GM12878 (cell line): ENCODE data around the gene TUNAR. TPM values are rescaled to one million over a fixed set of nuclear protein-coding genes. Genes with fewer than 3 reads are reported as not detected.

Experiments used
- ATAC-seq: fragments of 200-7000 bp; cut with Tn5 transposase; 3 replicates; pipeline ENCODE4 v1.9.1; 2020; ENCODE audit warnings: mild to moderate bottlenecking, moderate library complexity
- BruUV-seq: library from RNA; stranded (reverse); fragments of 400-500 nt; replicated peaks from 2 replicates; lab custom pipeline; 2021; lab: Mats Ljungman, UMichigan
- CTCF ChIA-PET: fragments of 300-600 bp; sonication (Branson Sonifier 250); formaldehyde crosslinking; extraction: SDS; loops from one replicate; lab custom pipeline; 2021; ENCODE audit warnings: inconsistent platforms; lab: Yijun Ruan, JAX
- POLR2A ChIA-PET: fragments of 350-600 bp; formaldehyde crosslinking; extraction: SDS; loops from one replicate; lab custom pipeline; 2021; ENCODE audit warnings: inconsistent platforms; lab: Charles Lee
- RAD21 ChIA-PET: fragments of 300-600 bp; sonication (Branson Sonifier 250); formaldehyde crosslinking; loops from one replicate; lab custom pipeline; 2023; ENCODE audit warnings: antibody characterized with exemption; ENCODE audit not compliant: unreplicated experiment; lab: Charles Lee
- SMC1A ChIA-PET: fragments of 300-600 bp; sonication (Branson Sonifier 250); formaldehyde crosslinking; loops from one replicate; lab custom pipeline; 2023; ENCODE audit not compliant: unreplicated experiment, uncharacterized antibody; lab: Charles Lee
- DNase-seq: peaks from one replicate; pipeline ENCODE4 v3.0.0-alpha.2; 2011; ENCODE audit warnings: low read depth, low spot score
- FAIRE-seq: peaks from 3 replicates; lab custom pipeline; 2011; peaks lifted over from hg19 to GRCh38; lab: Jason Lieb, UNC
- H2AFZ ChIP-seq: 2 replicates; pipeline ENCODE4 v1.6.0; 2011; ENCODE audit warnings: low read depth, low read length, control low read depth; ENCODE audit not compliant: control insufficient read depth
- H3K27ac ChIP-seq: 2 replicates; pipeline ENCODE4 v1.5.1; 2011; ENCODE audit warnings: control low read depth; ENCODE audit not compliant: control insufficient read depth, insufficient read depth
- H3K27me3 ChIP-seq, 2 experiments: replicated peaks in 1 of 2; 2 replicates each; pipeline versions ENCODE4 v1.6.0 to v1.6.1; 2011; ENCODE audit warnings: low read length in 1 of 2; ENCODE audit not compliant: control insufficient read depth in 2 of 2, insufficient read depth in 2 of 2
- H3K36me3 ChIP-seq, 2 experiments: 2 replicates each; pipeline ENCODE4 v1.5.1; 2011; ENCODE audit warnings: low read length in 1 of 2; ENCODE audit not compliant: control insufficient read depth in 2 of 2, insufficient read depth in 2 of 2
- H3K4me1 ChIP-seq: 2 replicates; pipeline ENCODE4 v1.6.1; 2011; ENCODE audit warnings: mild to moderate bottlenecking, low read length, moderate library complexity, mixed read lengths; ENCODE audit not compliant: control insufficient read depth, insufficient read depth
- H3K4me2 ChIP-seq: 2 replicates; pipeline ENCODE4 v1.6.0; 2011; ENCODE audit warnings: control low read depth; ENCODE audit not compliant: control insufficient read depth, insufficient read depth
- H3K4me3 ChIP-seq: fragments of 200-600 bp; sonication (generic); 2 replicates; pipeline ENCODE4 v1.5.1; 2016
- H3K79me2 ChIP-seq: 2 replicates; pipeline ENCODE4 v1.6.0; 2011; ENCODE audit warnings: low read length; ENCODE audit not compliant: control insufficient read depth, insufficient read depth
- H3K9ac ChIP-seq: 2 replicates; pipeline ENCODE4 v1.8.0; 2011; ENCODE audit warnings: low read length, control low read depth, mixed read lengths; ENCODE audit not compliant: control insufficient read depth, insufficient read depth
- H3K9me3 ChIP-seq: replicated peaks from 3 replicates; pipeline ENCODE4 v1.5.1; 2011; ENCODE audit warnings: mild to moderate bottlenecking, low read length; ENCODE audit not compliant: control insufficient read depth, insufficient read depth
- H4K20me1 ChIP-seq: 2 replicates; pipeline ENCODE4 v1.6.0; 2011; ENCODE audit not compliant: control insufficient read depth, insufficient read depth
- EP300 ChIP-seq, 2 experiments: fragments of 150-350 bp in 1 of 2; IDR thresholded peaks; 2 replicates each; pipeline ENCODE4 v1.6.1; 2011 to 2012; ENCODE audit warnings: low read depth in 2 of 2, low read length in 2 of 2, borderline replicate concordance in 1 of 2, improper control_type of control experiment in 1 of 2, inconsistent platforms in 1 of 2; ENCODE audit not compliant: control insufficient read depth in 1 of 2
- MTA2 ChIP-seq: fragments of 450-650 bp; IDR thresholded peaks from 2 replicates; pipeline ENCODE4 v1.6.1; 2016; ENCODE audit warnings: low read depth, mild to moderate bottlenecking, moderate library complexity
- WGBS: methylation state at CpG from one replicate; pipeline ENCODE4 v1.1.6; 2016; ENCODE audit warnings: low lambda C conversion rate; ENCODE audit not compliant: insufficient replicate concordance, insufficient coverage; ENCODE audit errors: missing lambda C conversion rate; 5-methylcytosine and 5-hydroxymethylcytosine counted together
- in situ Hi-C: fragments of 300-500 bp; cut with MboI; formaldehyde crosslinking; loops from 9 replicates; pipeline ENCODE4 v1.14.3; 2018; ENCODE audit warnings: mixed read lengths
- intact Hi-C: fragments of 100-400 bp; cut with micrococcal nuclease; formaldehyde crosslinking; loops from one replicate; pipeline ENCODE4 v1.14.2; 2022; ENCODE audit not compliant: unreplicated experiment
- polyA plus RNA-seq, 11 experiments: library from polyadenylated mRNA; depleted of rRNA in 4 of 11; unstranded in 6 of 11; stranded (reverse) in 5 of 11; fragments of >200 nt; fragmentation: Nextera tagmentation in 4 of 11; fragmentation: Illumina TruSeq in 1 of 11; extraction: Ambion mirVana in 4 of 11; extraction: Trizol in 1 of 11; gene quantifications; 1 replicate in 1 of 11; 2 replicates in 10 of 11; pipeline versions ENCODE4 v1.2.1 to v1.2.3, GENCODE V29; 2011 to 2016; ENCODE audit warnings: inconsistent platforms in 2 of 11, missing spikeins in 2 of 11, low read depth in 1 of 11
- total RNA-seq, 4 experiments: library from RNA; depleted of rRNA in 3 of 4; stranded (reverse); fragments of >200 nt in 3 of 4; fragmentation: Illumina TruSeq in 1 of 4; extraction: Trizol in 1 of 4; gene quantifications; 2 replicates each; pipeline versions ENCODE4 v1.2.1 to v1.2.3, GENCODE V29; 2013 to 2021
- TF ChIP-seq, protein P1 (sequence below): IDR thresholded peaks from 2 replicates; pipeline ENCODE4 v1.6.1; 2012; ENCODE audit warnings: low read depth, low read length, improper control_type of control experiment
- TF ChIP-seq, protein P2 (sequence below): fragments of 450-650 bp; IDR thresholded peaks from 2 replicates; pipeline ENCODE4 v1.6.1; 2017; ENCODE audit warnings: borderline replicate concordance
- TF ChIP-seq, protein P3 (sequence below): fragments of 450-650 bp; conservative IDR thresholded peaks from 2 replicates; pipeline ENCODE4 v1.6.1; 2017; ENCODE audit warnings: mild to moderate bottlenecking, moderate library complexity

TUNAR gene
- total and polyA plus RNA-seq, 10 of the 15 experiments (the other 5 are each of a cell fraction or from before 2014, with no cell fraction given), result 0.02 TPM; not detected in 9

- TF ChIP-seq, protein P1, sequence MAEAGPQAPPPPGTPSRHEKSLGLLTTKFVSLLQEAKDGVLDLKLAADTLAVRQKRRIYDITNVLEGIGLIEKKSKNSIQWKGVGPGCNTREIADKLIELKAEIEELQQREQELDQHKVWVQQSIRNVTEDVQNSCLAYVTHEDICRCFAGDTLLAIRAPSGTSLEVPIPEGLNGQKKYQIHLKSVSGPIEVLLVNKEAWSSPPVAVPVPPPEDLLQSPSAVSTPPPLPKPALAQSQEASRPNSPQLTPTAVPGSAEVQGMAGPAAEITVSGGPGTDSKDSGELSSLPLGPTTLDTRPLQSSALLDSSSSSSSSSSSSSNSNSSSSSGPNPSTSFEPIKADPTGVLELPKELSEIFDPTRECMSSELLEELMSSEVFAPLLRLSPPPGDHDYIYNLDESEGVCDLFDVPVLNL, result no peak
Measured at GRCh38 chr14:95958105-95958504, 81.5 kb downstream of the TUNAR start (continued).

DNA sequence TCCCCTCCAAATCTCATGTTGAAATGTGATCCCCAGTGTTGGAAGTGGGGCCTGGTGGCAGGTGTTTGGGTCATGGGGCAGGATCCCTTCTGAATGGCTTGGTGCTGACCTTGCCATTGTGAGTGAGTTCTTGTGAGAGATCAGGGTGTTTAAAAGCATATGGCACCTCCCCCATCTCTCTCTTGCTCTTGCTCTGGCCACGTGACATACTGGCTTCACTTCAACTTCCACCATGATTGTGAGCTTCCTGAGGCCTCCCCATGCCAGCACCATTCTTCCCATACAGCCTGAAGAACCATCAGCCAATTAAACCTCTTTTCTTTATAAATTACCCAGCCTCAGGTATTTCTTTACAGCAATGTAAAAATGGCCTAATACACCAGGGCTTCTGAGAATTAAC, 82.7 kb downstream of the TUNAR start:
- H2AFZ ChIP-seq, result no peak overlapping the region
- no peak overlapping the region for H3K4me3 ChIP-seq
- H3K4me2 ChIP-seq, result no peak overlapping the region
- WGBS, result 0% methylated on average over 1 of the region's 1 CpG
- H3K27ac ChIP-seq, result no peak overlapping the region
- ATAC-seq (no peak), DNase-seq (no peak), FAIRE-seq (no peak)
- intact Hi-C loops, result no loop called here
- no peaks in the 10 kb centered on the region for H3K4me1 ChIP-seq
- POLR2A ChIA-PET, result no interaction called here
- H3K9ac ChIP-seq, result no peak overlapping the region
- H3K27me3 ChIP-seq, result no peaks in the 10 kb centered on the region; a peak in 1 of 4 replicates
- in situ Hi-C loops, result no loop called here
- CTCF ChIA-PET, result no interaction called here
- TF ChIP-seq, protein P2, sequence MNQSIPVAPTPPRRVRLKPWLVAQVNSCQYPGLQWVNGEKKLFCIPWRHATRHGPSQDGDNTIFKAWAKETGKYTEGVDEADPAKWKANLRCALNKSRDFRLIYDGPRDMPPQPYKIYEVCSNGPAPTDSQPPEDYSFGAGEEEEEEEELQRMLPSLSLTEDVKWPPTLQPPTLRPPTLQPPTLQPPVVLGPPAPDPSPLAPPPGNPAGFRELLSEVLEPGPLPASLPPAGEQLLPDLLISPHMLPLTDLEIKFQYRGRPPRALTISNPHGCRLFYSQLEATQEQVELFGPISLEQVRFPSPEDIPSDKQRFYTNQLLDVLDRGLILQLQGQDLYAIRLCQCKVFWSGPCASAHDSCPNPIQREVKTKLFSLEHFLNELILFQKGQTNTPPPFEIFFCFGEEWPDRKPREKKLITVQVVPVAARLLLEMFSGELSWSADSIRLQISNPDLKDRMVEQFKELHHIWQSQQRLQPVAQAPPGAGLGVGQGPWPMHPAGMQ, result no peak
- TF ChIP-seq, protein P3, sequence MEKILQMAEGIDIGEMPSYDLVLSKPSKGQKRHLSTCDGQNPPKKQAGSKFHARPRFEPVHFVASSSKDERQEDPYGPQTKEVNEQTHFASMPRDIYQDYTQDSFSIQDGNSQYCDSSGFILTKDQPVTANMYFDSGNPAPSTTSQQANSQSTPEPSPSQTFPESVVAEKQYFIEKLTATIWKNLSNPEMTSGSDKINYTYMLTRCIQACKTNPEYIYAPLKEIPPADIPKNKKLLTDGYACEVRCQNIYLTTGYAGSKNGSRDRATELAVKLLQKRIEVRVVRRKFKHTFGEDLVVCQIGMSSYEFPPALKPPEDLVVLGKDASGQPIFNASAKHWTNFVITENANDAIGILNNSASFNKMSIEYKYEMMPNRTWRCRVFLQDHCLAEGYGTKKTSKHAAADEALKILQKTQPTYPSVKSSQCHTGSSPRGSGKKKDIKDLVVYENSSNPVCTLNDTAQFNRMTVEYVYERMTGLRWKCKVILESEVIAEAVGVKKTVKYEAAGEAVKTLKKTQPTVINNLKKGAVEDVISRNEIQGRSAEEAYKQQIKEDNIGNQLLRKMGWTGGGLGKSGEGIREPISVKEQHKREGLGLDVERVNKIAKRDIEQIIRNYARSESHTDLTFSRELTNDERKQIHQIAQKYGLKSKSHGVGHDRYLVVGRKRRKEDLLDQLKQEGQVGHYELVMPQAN, result no peak
- TF ChIP-seq EP300 (IDR thresholded peaks at IDR 0.05; ENCODE audit: borderline replicate concordance in 1 of 2, control insufficient read depth in 1 of 2, low read depth in 2 of 2, low read length in 2 of 2) (no peak), MTA2 (no peak)
- H3K36me3 ChIP-seq, result no peaks in the 10 kb centered on the region
- H4K20me1 ChIP-seq, result no peaks in the 10 kb centered on the region
- SMC1A ChIA-PET, result no interaction called here
- RAD21 ChIA-PET, result no interaction called here
- no peaks in the 10 kb centered on the region for H3K9me3 ChIP-seq
- no TSS peak for BruUV-seq
- no peaks in the 10 kb centered on the region for H3K79me2 ChIP-seq
